ENCODE measurements around the gene PDGFRB. TPM values are rescaled to one million over a fixed set of nuclear protein-coding genes. Genes with fewer than 3 reads are reported as not detected.

PDGFRB gene
- total RNA-seq, 2 experiments from 2014 or later = 0.23 to 3.0 TPM

GRCh38 chr5:150192462-150192861 is 36.8 kb upstream of the PDGFRB start:
- Histone ChIP-seq H3K9me2 (ENCODE audit: insufficient read depth, low read length) (no peaks in the 10 kb centered on the region), H2AFZ (ENCODE audit: low read length) (no peak overlapping the region), H3K4me3 (ENCODE audit: low read depth, low read length, poor library complexity, severe bottlenecking) (no peak overlapping the region), H3K27ac (ENCODE audit: low read depth, low read length, poor library complexity, severe bottlenecking) (no peak overlapping the region), H4K20me1 (ENCODE audit: insufficient read depth, low read length) (no peaks in the 10 kb centered on the region), H3K79me2 (ENCODE audit: insufficient read depth, low read depth, low read length) (no peaks in the 10 kb centered on the region), H3K4me2 (ENCODE audit: low read length) (no peak overlapping the region), H3K36me3 (ENCODE audit: insufficient read depth, low read length) (no peaks in the 10 kb centered on the region), H3K9me3 (ENCODE audit: low read length) (no peaks in the 10 kb centered on the region), H3K4me1 (ENCODE audit: insufficient read depth, low read length, poor library complexity, severe bottlenecking) (no peaks in the 10 kb centered on the region)
- DNase-seq (ENCODE audit: low spot score) = no peak
- POLR2A ChIA-PET = no interaction called here
- intact Hi-C loops (cut with micrococcal nuclease; ENCODE audit: unreplicated experiment) = no loop called here
- BruUV-seq (replicated peaks) = no TSS peak
- CTCF ChIA-PET (ENCODE audit: unreplicated experiment) = interaction anchor here (0.5 kb wide), 1 partner anchor 1101 kb away, joined by 5 read pairs; no protein-coding TSS in a partner anchor
- TF ChIP-seq EZH2phosphoT487 (IDR thresholded peaks at IDR 0.05; ENCODE audit: borderline replicate concordance, low read depth, low read length) (no peak), CTCF (conservative IDR thresholded peaks at IDR 0.05; ENCODE audit: low read length) (no peak)

GRCh38 chr5:150190987-150191386 is 35.3 kb upstream of the PDGFRB start:
- Histone ChIP-seq H3K27ac (ENCODE audit: low read depth, low read length, poor library complexity, severe bottlenecking) (no peak overlapping the region), H3K79me2 (ENCODE audit: insufficient read depth, low read depth, low read length) (no peaks in the 10 kb centered on the region), H3K9me2 (ENCODE audit: insufficient read depth, low read length) (no peaks in the 10 kb centered on the region), H4K20me1 (ENCODE audit: insufficient read depth, low read length) (no peaks in the 10 kb centered on the region), H3K36me3 (ENCODE audit: insufficient read depth, low read length) (no peaks in the 10 kb centered on the region), H3K9me3 (ENCODE audit: low read length) (no peaks in the 10 kb centered on the region), H3K4me3 (ENCODE audit: low read depth, low read length, poor library complexity, severe bottlenecking) (no peak overlapping the region), H2AFZ (ENCODE audit: low read length) (no peak overlapping the region), H3K4me1 (ENCODE audit: insufficient read depth, low read length, poor library complexity, severe bottlenecking) (no peaks in the 10 kb centered on the region), H3K4me2 (ENCODE audit: low read length) (no peak overlapping the region)
- DNase-seq (ENCODE audit: low spot score) = no peak
- intact Hi-C loops (cut with micrococcal nuclease; ENCODE audit: unreplicated experiment) = no loop called here
- no TSS peak for BruUV-seq (replicated peaks)
- CTCF ChIA-PET (ENCODE audit: unreplicated experiment) = interaction anchor here (0.5 to 0.6 kb wide), 2 partner anchors 53 to 104 kb away, joined by 3 to 4 read pairs; no protein-coding TSS in a partner anchor
- TF ChIP-seq CTCF (conservative IDR thresholded peaks at IDR 0.05; ENCODE audit: low read length) (no peak), EZH2phosphoT487 (IDR thresholded peaks at IDR 0.05; ENCODE audit: borderline replicate concordance, low read depth, low read length) (no peak)
- POLR2A ChIA-PET = no interaction called here

GRCh38 chr5:150190503-150190979 is 34.9 kb upstream of the PDGFRB start:
- no peak overlapping the region for H2AFZ ChIP-seq (ENCODE audit: low read length)
- POLR2A ChIA-PET = no interaction called here
- no peaks in the 10 kb centered on the region for H4K20me1 ChIP-seq (ENCODE audit: insufficient read depth, low read length)
- no peaks in the 10 kb centered on the region for H3K36me3 ChIP-seq (ENCODE audit: insufficient read depth, low read length)
- TF ChIP-seq CTCF (conservative IDR thresholded peaks at IDR 0.05; ENCODE audit: low read length) = no peak
- H3K27ac ChIP-seq (ENCODE audit: low read depth, low read length, poor library complexity, severe bottlenecking) = no peak overlapping the region
- no peak overlapping the region for H3K4me2 ChIP-seq (ENCODE audit: low read length)
- DNase-seq (ENCODE audit: low spot score) = no peak
- no peak overlapping the region for H3K4me3 ChIP-seq (ENCODE audit: low read depth, low read length, poor library complexity, severe bottlenecking)
- BruUV-seq (replicated peaks) = no TSS peak
- H3K9me2 ChIP-seq (ENCODE audit: insufficient read depth, low read length) = no peaks in the 10 kb centered on the region
- intact Hi-C loops (cut with micrococcal nuclease; ENCODE audit: unreplicated experiment) = no loop called here
- CTCF ChIA-PET (ENCODE audit: unreplicated experiment) = interaction anchor here (0.5 to 0.6 kb wide), 2 partner anchors 52 to 104 kb away, joined by 3 to 4 read pairs; no protein-coding TSS in a partner anchor
- no peaks in the 10 kb centered on the region for H3K4me1 ChIP-seq (ENCODE audit: insufficient read depth, low read length, poor library complexity, severe bottlenecking)
- H3K79me2 ChIP-seq (ENCODE audit: insufficient read depth, low read depth, low read length) = no peaks in the 10 kb centered on the region
- H3K9me3 ChIP-seq (ENCODE audit: low read length) = no peaks in the 10 kb centered on the region
